Esophagus muscularis mucosa (tissue), 3 donors: ENCODE measurements around the gene ALX3.

ENCODE experiments used
- CTCF ChIP-seq, 3 experiments: fragments of 200-600 bp in 2 of 3; fragments of 450-650 bp in 1 of 3; sonication (generic) in 2 of 3; IDR thresholded peaks; one replicate each; pipeline ENCODE4 v1.5.1; 2017 to 2019; ENCODE audit warnings: antibody characterized with exemption in 3 of 3, mild to moderate bottlenecking in 2 of 3, moderate library complexity in 1 of 3
- POLR2A ChIP-seq: fragments of 450-650 bp; IDR thresholded peaks from one replicate; pipeline ENCODE4 v1.6.1; 2017; ENCODE audit warnings: antibody characterized with exemption, moderate library complexity, mild to moderate bottlenecking, low read depth
- POLR2AphosphoS5 ChIP-seq, 2 donors: sonication (generic); formaldehyde crosslinking; IDR thresholded peaks; one replicate each; pipeline ENCODE4 v1.6.1; 2017; ENCODE audit warnings: antibody characterized with exemption in 2 of 2

GRCh38 chr1:110111081-110111480 lies 40.6 kb upstream of the ALX3 start:
- TF ChIP-seq POLR2A (no peak), CTCF (IDR thresholded peaks at IDR 0.05) (no peak), POLR2AphosphoS5 (IDR thresholded peaks at IDR 0.05) (no peak)
